Thyroid gland (tissue), 4 donors: ENCODE results near the gene UGT1A10.

ENCODE experiments used
- CTCF ChIP-seq, 6 experiments: fragments of 200-600 bp in 3 of 6; fragments of 450-650 bp in 3 of 6; sonication (generic) in 3 of 6; IDR thresholded peaks; one replicate each; pipeline ENCODE4 v1.5.1; 2016 to 2019; ENCODE audit warnings: antibody characterized with exemption in 6 of 6, mild to moderate bottlenecking in 2 of 6, inconsistent platforms in 1 of 6, moderate library complexity in 1 of 6
- POLR2A ChIP-seq, 2 donors: fragments of 450-650 bp; IDR thresholded peaks; one replicate each; pipeline ENCODE4 v1.6.1; 2017; ENCODE audit warnings: antibody characterized with exemption in 2 of 2, mild to moderate bottlenecking in 2 of 2, moderate library complexity in 1 of 2

- TF ChIP-seq CTCF (IDR thresholded peaks at IDR 0.05) (no peak), POLR2A (IDR thresholded peaks at IDR 0.05) (no peak)
Measured at GRCh38 chr2:233756429-233757081, 120.3 kb downstream of the UGT1A10 start.
